Psoas muscle (tissue), 8 donors: ENCODE data around the gene BFSP1. TPM values are rescaled to one million over a fixed set of nuclear protein-coding genes. Genes with fewer than 3 reads are reported as not detected.

ENCODE experiments used
- ATAC-seq, 4 donors: fragments of 200-7000 bp; cut with Tn5 transposase; one replicate each; pipeline ENCODE4 v1.9.1; 2020; ENCODE audit warnings: moderate library complexity in 3 of 4, mild to moderate bottlenecking in 2 of 4
- DNase-seq, 2 donors: peaks; one replicate each; pipeline ENCODE4 v3.0.0-alpha.2; 2020
- H3K27ac ChIP-seq: fragments of 200-600 bp; one replicate; pipeline ENCODE4 v1.8.0; 2022
- H3K27me3 ChIP-seq, 3 donors: fragments of 200-600 bp in 1 of 3; one replicate each; pipeline versions ENCODE4 v1.6.1 to v1.8.0; 2013 to 2022; ENCODE audit warnings: low read length in 2 of 3, mild to moderate bottlenecking in 2 of 3, moderate library complexity in 1 of 3; ENCODE audit not compliant: insufficient read depth in 3 of 3
- H3K36me3 ChIP-seq, 2 donors: fragments of 200-600 bp in 1 of 2; one replicate each; pipeline versions ENCODE4 v1.6.1 to v1.8.0; 2013 to 2022; ENCODE audit warnings: low read depth in 1 of 2, mild to moderate bottlenecking in 1 of 2, moderate library complexity in 1 of 2; ENCODE audit not compliant: insufficient read depth in 1 of 2
- H3K4me1 ChIP-seq: fragments of 200-600 bp; one replicate; pipeline ENCODE4 v1.8.0; 2022
- H3K4me3 ChIP-seq: fragments of 200-600 bp; one replicate; pipeline ENCODE4 v1.8.0; 2022; ENCODE audit warnings: mild to moderate bottlenecking
- H3K9me3 ChIP-seq: fragments of 200-600 bp; one replicate; pipeline ENCODE4 v1.8.0; 2022
- CTCF ChIP-seq: fragments of 200-600 bp; IDR thresholded peaks from one replicate; pipeline ENCODE4 v1.8.0; 2022; ENCODE audit warnings: antibody characterized with exemption
- WGBS, 3 donors: extraction: QIAGEN DNeasy Blood & Tissue Kit; methylation state at CpG; one replicate each; pipeline versions ENCODE4 v1.1.6 to v1.1.7; 2013; 5-methylcytosine and 5-hydroxymethylcytosine counted together
- intact Hi-C, 2 donors: fragments of 100-400 bp; cut with DNase I; formaldehyde crosslinking; loops; one replicate each; pipeline versions ENCODE4 v1.11.0 to v1.14.2; 2022
- polyA plus RNA-seq, 3 donors: library from polyadenylated mRNA; stranded (reverse); fragments of 200-250 nt; gene quantifications; one replicate each; pipeline ENCODE4 v1.2.3, GENCODE V29; 2013
- total RNA-seq, 4 donors: library from RNA; stranded (reverse); fragmentation: NEBNext Ultra II Directional in 2 of 4; extraction: Animal tissue kit (Norgen Biotek cat#: 25700) in 2 of 4; gene quantifications; one replicate each; pipeline versions ENCODE4 v1.2.1 to v1.2.4, GENCODE V29; 2021 to 2023
- donor health status: healthy with polysubstance abuse.
- donor health status: DM: no; HTN: no; CAD: no; lungs with moderate emphysema.
- donor health status: Bipolar disorder and iron deficiency.
- donor health status: healthy.
- donor health status: DM: yes; HTN: yes; CAD: no.
- donor health status: DM: no; HTN: no; CAD: no.
- donor health status: DM: no; HTN: no; CAD: no.
- donor health status: DM: yes; HTN: yes; CAD: no.

BFSP1 gene
- total and polyA plus RNA-seq, 7 donors, result 0.12 to 0.57 (median 0.24) TPM; not detected in 1

- intact Hi-C loops, result loop anchor here (5.0 to 10.0 kb wide), 3 partner anchors 495 to 777 kb away; no protein-coding TSS in a partner anchor
- WGBS, 3 donors, result 93 to 94% (median 93%) methylated on average over 10 of the region's 10 CpGs
Measured at GRCh38 chr20:17500271-17500670, 30.9 kb downstream of the BFSP1 start.

GRCh38 chr20:17499041-17499440, 32.1 kb downstream of the BFSP1 start:
- 33 to 52% (median 41%) methylated on average over 5 of the region's 5 CpGs for WGBS, 3 donors
- no peak for DNase-seq
- H3K9me3 ChIP-seq, result no peaks in the 10 kb centered on the region
- intact Hi-C loops, result no loop called here
- peak overlapping the region; percentile 41 for H3K27ac ChIP-seq
- peak overlapping the region; percentile 34 for H3K4me3 ChIP-seq
- H3K4me1 ChIP-seq, result no peaks in the 10 kb centered on the region
- no peaks in the 10 kb centered on the region for H3K36me3 ChIP-seq
- peak; percentile 40 to 64 (median 52) for ATAC-seq
- TF ChIP-seq CTCF, result no peak
- H3K27me3 ChIP-seq, result no peaks in the 10 kb centered on the region

More at GRCh38 chr20:17500271-17500670, 30.9 kb downstream of the BFSP1 start:
- DNase-seq (no peak), ATAC-seq (no peak)
- H3K4me3 ChIP-seq, result no peak overlapping the region
- TF ChIP-seq CTCF, result no peak
- no peaks in the 10 kb centered on the region for H3K27me3 ChIP-seq
- H3K4me1 ChIP-seq, result no peaks in the 10 kb centered on the region
- no peak overlapping the region for H3K27ac ChIP-seq
- no peaks in the 10 kb centered on the region for H3K36me3 ChIP-seq
- H3K9me3 ChIP-seq, result no peaks in the 10 kb centered on the region

- WGBS, 3 donors, result 45 to 50% (median 47%) methylated on average over 13 of the region's 13 CpGs
- ATAC-seq, result peak in 3 of 4 donors; percentile 16 to 64 (median 48)
- intact Hi-C loops, result no loop called here
Measured at GRCh38 chr20:17498641-17499040, 32.5 kb downstream of the BFSP1 start.

GRCh38 chr20:17497821-17498580, 33.2 kb downstream of the BFSP1 start:
- Histone ChIP-seq H3K4me3 (no peak overlapping the region), H3K9me3 (no peaks in the 10 kb centered on the region), H3K4me1 (no peaks in the 10 kb centered on the region), H3K36me3 (no peaks in the 10 kb centered on the region), H3K27ac (no peak overlapping the region), H3K27me3 (no peaks in the 10 kb centered on the region)
- DNase-seq (no peak), ATAC-seq (no peak)
- intact Hi-C loops, result no loop called here
- 33 to 42% (median 34%) methylated on average over 11 of the region's 11 CpGs for WGBS, 3 donors
- TF ChIP-seq CTCF, result no peak

More at GRCh38 chr20:17498641-17499040, 32.5 kb downstream of the BFSP1 start:
- Histone ChIP-seq H3K36me3 (no peaks in the 10 kb centered on the region), H3K27me3 (no peaks in the 10 kb centered on the region), H3K4me1 (no peaks in the 10 kb centered on the region), H3K9me3 (no peaks in the 10 kb centered on the region), H3K27ac (peak overlapping the region; percentile 41), H3K4me3 (peak overlapping the region; percentile 34)
- no peak for TF ChIP-seq CTCF
- DNase-seq, result no peak
